ENCODE results near the gene ARHGAP29.

Gene ARHGAP29

DNA sequence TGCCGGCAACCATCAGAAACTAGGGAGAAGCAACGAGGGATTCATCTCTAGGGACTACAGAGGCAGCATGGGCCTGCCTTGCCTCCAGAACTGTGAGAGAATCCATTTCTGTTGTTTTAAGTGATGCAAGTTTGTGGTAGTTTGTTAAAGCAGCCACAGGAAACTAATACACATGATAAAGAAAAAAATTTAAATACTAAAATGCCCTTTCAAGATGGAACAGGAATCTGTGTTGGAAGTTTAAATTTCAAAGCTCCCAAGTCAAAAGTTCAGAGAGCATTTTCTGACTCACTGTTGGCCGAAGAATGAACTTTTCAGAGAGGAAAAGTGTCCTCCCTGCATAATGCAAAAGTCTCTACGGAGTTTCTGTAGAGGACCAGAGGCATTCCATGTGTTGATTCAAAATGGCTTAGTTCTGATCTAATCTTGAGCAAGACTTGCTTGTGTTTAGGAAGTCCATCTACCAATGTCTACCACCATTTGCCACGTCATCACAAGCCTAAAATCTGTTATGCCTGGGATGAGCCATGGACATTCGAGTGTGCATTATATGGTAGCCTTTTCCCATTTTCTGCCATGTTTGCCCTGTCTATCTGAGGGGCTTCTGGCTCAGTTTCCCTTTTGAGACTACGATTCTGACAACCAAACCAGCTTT lies 22.4 kb upstream of the ARHGAP29 start:
- no peak for DNase-seq

DNA sequence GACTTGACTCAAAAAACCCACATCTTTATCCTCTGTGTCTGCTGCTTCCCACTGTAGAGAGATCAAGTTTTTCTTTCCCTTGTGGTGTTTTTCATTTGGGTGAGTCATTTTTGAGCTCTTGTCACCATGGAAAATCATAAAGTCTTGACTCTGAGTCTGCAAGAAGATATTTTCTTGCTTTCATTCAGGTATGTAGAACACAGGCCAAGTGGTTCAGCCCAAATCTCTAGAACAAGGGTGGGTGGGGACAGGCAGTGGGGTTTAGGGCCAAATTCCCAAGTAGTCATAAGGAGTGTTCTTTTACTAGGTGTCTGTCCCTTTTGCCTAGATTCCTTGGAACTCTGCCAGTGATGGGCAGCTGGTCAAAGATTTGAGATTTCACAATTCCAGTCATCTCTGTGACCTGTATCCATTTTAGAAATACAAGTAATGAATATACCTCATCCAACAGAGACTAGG lies 21.5 kb upstream of the ARHGAP29 start:
- DNase-seq, result no peak

DNA sequence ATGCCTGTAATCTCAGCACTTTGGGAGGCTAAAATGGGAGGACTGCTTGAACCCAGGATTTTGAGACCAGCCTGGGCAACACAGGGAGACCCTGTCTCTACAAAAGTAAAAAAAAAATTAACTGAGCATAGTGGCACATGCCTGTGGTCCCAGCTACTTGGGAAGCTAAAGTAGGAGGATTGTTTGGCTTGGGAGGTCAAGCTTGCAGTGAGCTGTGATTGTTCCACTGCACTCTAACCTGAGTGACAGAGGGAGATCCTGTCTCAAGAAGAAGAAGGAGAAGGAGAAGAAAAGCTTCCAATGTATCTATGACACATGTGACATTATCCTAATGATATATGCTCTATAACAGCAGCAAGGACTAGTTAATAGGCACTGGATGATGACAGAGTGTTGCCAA lies 20.1 kb upstream of the ARHGAP29 start:
- no peak for DNase-seq

GRCh38 chr1:94255476-94255875 lies 18.1 kb upstream of the ARHGAP29 start:
- DNase-seq, result no peak

DNA sequence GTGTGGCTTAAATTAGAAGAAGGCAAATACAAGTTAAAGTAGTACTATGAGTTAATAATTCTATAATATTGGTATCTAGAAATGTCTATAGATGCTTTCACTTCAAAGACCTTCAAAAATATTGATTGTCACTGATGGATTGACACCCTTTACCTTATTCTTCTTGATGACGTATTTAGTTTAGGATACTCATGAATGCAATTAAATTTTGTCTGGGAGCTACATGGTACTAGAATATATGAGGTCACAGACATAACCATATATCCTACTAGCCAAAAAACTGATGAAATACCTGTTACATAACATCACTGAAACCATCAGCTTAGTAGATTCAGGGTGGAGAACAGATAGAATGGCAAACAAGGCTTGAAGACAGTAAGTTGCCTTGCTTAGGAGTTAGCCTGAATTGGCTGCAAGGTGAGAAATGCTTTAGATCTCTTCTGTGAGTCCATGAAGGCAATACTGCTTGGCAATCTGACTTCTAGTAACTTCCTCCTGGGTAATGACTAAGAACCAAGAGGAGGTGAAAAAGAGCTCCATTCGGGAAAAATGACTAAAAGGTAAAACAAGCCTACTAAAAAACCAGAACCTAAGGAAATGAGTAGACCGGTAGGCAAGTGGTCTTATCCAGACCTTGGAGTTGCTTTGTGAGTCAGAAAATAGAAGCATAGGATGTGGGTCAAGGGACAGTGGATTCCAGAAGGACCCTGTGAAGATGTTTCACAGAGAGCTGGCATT lies 16.9 kb upstream of the ARHGAP29 start:
- no peak for DNase-seq

DNA sequence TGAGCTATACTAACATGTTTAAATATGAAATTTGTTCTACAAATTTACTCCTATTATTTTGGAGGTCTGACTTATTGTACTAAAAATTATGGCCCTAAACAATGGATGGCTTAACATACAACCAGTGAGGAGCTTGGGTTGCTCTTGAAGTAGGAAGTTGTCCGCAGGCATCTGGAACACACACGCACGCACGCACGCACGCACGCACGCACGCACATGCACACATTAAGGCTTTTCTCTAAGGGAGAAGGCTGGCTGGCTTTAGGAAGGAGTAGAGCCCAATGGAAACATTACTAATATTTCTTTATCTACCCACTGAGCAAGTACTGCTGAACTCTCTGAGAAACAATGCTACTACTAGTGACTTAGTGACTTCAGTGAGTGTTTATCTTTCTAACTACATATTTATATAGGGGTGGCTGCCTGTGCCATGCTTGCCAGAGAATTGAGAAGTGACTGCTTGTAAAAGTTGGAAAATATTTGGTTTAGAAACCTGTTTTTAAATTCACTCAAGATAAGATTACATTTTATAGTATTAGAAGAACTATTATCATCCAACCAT lies 16.2 kb upstream of the ARHGAP29 start:
- DNase-seq, result no peak

DNA sequence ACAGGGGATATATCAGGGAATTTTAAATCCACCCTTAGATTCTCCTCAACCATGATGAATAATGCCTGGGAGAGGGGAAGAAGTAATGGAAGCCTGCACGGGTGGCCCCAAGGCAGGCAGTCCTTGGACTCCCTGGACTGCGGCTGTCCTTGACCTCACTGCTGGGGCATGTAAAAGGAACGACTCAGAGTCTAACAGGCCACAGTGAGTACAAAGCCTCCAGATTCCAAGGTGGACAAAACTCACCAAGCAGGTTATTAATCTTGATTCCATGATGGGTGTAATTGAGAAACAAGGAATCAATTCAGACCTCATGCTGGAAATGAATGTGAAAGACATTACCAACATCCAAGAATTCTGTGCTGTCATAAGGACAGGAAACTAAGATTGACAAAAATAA lies 13.0 kb upstream of the ARHGAP29 start:
- no peak for DNase-seq

DNA sequence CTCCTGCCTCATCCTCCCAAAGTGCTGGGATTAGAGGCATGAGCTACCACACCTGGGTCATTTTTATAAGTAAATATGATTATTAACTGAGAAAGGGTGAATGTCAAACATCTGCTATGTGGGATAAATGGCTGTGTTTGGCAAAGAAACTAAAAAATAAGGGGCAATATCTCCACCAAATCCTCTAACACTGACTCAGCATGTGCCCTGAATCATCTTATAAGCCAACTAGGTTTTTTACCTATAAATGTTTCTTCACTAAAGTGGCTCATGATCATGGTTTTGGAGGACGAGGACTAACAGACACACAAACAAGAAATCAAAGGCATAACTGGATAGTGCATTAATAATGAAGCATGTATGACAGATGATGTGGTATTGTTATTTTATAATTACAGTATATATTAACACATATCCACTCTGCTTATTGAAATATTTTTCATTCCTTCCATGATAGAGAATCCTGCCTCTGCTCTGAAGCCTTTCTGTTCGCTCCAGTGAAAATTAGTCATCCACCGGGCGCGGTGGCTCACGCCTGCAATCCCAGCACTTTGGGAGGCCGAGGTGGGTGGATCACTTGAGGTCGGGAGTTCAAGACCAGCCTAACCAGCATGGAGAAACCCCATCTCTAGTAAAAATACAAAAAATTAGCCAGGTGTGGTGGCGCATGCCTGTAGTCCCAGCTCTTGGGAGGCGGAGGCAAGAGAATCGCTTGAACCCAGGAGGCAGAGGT lies 11.7 kb upstream of the ARHGAP29 start:
- no peak for DNase-seq

DNA sequence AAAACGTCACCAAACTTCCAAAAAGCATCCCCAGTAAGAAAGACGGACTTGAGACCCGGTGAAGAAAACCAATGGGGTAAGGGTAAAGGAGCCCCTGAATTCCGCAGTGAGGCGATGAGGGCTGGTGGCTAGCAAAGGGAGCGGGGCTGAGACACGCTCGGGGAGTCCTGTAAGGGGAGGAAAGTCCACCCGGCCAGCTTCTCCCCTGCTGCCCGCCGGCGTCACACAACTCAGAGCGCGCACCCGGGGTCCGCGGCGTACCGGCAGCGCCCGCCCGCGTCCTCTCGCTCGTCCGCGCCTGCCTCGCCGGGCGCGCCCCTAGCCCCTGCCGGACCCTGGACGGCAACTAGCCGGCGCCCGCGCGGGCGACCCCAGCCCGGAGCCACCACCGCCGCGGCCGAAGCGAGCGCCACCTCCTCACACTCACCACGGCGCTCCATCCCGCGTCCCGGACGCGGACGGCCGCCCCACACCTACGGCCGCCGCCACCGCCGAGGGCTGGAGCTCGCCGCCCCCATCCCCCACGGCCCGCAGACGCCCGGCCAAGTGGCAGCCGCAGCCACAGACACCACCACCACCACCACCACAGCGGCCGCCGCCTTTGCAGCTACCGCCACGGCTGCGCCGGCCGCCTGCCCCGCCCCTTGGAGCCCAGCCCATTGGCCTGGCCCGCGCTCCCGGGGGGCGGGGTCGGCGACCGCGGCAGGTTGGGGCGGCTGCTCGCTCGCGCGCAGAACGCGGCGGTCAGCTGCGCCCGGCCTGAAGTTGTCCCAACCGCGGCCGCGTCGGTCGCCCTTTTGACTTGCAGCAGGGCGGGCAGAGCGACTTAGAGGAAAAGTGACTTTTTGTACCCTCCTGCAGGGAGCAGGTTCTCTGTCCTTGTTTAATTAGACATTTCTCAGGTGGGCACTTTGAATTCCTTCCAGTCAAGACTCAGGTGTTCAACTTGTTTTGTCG lies 10.0 kb upstream of the ARHGAP29 start:
- peak; percentile 42 to 59 for DNase-seq

- no peak for DNase-seq
These were observed 9.3 kb upstream of the ARHGAP29 start for GRCh38 chr1:94246692-94247137.

DNA sequence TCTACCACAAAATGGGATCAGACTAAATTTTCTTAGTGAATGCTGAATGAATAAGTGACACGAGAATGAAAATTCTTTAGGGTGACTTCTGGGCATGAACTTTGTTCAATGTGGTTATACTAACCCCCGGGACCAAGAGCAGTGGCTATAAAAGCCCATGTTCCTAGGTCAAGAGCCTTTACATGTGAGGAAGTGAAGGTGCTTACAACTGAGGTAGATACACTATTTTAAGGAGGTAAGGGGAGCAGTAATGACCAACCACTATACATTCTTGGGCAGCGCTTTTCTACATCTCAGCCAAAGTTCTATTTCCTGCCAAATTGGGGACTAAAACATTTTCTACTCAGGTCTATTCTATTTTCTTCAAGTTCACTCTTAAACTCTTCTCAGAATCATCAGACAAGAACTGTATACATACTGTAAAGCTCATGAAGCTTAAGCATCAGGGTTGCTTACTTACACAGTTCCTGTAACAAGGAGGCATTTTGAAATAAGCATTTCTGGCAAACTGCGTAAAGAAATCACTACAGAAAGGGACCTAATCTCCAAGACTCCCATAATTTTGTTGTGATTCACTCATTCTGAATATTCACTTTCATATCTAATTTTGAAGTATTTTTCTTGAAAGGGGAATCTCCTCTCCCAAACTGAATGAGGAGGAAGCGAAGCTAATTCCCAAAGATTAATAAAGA lies 8.5 kb upstream of the ARHGAP29 start:
- no peak for DNase-seq

DNA sequence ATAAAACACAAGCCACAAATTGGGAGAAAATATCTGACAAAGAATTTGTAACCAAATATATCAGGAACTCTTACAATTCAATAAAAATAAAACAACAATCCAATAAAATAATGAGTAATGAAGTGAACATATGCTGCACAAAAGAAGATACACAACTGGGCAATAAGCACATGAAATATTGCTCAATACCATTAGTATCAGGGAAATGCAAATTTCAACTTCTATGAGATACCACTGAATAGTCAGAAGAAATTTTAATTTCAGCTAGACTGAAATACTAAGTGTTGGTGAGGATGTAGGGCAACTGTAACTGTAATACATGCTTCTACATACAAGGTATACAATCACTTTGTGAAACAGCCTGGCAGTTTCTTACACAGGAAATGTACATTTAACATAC lies 7.4 kb upstream of the ARHGAP29 start:
- DNase-seq, result no peak

DNA sequence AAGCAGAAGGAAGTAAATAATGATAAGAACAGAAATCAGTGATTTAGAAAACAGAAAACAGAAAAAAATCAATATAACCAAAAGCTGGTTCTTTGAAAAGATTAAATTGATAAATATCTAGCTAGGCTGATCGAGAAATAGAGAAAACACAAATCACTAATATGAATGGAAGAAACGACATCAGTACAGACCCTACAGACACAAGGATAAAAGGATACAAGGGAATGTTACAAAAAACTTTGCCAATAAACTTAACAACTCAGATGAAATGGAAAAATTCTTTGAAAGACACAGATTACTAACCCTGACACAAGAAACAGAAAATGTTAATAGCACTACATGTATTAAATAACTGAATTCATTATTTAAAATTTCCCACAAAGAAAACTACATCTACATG lies 6.3 kb upstream of the ARHGAP29 start:
- no peak for DNase-seq

DNA sequence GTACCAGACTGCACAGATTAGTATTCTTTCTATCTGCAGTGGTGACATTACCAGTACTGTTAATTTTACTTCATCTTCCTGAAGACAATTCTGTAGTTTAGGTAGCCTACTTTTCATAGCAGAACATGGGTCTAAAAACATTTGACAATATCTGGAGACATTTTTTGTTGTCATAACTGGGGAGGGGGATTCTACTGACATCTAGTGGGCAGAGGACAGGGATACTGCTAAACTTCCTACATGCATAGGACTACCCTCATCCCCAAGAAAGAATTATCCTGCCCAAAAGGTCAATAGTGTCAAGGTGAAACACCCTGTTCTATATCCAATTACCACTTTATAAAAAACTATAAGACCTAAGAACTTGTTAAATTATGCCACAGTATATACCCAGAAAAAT lies 3.4 kb upstream of the ARHGAP29 start:
- peak in 1 of 2 experiments; percentile 4 for DNase-seq

GRCh38 chr1:94239796-94240195 lies 2.4 kb upstream of the ARHGAP29 start:
- DNase-seq, result no peak

GRCh38 chr1:94239051-94239450 lies 1.7 kb upstream of the ARHGAP29 start:
- DNase-seq, result no peak

DNA sequence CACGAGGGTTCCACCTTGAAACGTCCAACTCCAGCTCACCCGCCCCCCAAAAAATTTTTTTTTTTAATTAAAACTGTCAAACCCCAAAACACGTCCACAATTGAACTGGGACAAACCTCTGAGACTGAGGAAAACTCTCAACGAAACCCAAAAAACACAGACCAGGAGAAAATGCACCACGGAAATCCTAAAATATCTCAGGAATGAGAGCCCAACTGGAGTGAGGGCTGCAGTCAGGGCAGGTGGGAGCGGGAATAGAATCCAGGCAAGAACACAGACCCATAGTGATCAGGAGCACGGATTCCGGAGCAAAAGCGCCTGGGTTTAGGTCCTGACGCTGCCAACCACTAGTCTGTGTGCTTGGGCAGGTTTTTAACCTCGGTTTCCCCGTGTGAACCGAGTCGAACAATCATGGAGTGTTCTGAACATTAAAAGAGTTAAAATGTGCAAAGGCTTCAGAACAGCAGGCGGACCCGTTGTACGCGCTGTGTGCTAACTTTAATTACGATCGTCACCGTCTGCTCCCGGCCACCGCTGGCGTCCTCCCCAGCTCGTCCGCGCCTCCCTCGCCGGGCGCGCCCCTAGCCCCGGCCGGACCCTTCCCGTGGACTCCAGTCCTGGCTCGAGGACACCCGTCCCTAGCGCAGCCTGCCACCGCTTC lies 624 bp downstream of the ARHGAP29 start:
- DNase-seq, result no peak

DNA sequence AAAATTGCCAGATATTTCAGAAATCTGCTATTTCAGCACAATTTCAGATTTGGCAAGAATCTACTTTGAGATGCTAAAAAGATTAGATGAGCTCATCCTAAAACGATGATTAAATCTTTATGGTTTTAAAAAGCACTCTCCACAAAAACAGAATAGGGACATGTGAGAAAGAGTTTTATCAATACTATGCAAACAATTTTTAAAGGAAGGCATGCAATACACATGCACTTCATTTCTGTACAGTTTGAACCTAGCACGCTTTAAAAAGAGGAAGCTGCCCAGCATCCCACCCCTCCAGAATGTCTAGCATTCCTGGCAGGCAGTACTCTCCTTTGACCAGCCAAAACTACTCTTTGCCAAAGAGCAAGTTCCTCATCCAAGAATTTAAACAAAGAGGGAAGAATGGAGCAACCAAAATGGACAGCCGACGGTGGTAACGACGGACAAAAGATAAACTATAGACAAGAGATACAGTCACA lies 1.3 kb downstream of the ARHGAP29 start:
- DNase-seq, result no peak

DNA sequence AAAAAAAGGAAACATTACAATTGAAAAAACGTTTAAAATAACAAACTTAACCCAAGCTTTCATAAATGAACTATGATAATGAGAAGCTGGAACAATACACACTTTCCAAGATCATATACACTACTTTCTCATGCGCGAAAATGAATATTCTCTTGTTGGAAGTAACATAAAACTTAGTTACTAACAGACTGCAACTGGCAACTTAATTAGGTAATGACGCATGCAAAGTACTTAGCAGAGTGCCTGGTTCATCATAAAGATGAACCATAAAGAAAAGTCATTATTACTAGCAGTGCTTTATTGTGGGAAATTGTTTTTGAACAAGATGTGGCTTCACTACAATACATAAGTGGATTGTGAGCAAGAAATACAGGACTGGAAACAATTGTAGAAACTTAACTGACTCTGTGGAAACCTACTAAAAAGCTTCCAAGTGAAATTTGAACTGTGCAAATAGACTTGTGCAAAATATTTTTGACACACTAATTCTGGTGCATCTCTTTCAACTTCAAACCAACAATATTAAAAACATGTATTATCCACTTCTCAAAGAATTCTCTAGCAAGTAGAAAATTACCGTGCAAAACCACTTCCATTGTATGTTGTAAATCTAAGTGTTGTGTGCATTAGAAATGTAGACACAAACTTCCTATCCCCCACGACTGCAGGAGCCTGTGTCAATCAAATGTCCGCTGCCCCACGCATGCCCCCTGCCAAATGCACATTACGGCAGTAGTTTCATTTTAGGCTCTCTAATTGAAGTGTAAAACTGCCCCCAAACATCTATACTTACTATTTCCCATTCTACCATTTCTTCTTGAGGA lies 2.0 kb downstream of the ARHGAP29 start:
- DNase-seq, result no peak

- no peak for DNase-seq
These were observed 2.8 kb downstream of the ARHGAP29 start for GRCh38 chr1:94234615-94235014.

Measured in NCI-H1930 (cell line).